ENCODE data around the gene TRAP1.
"Not testable (repeated sequence)": the region's sequence is repeated elsewhere in the genome, so short reads cannot be mapped to it uniquely, and the experiment has no call there.

The TRAP1 gene

GRCh38 chr16:3714378-3714777, 2.9 kb downstream of the TRAP1 start:
- DNase-seq (ENCODE audit: low read depth in 2 of 2, low spot score in 1 of 2) = not testable (repeated sequence)

- no peak for DNase-seq (ENCODE audit: low read depth in 2 of 2, low spot score in 1 of 2)
Observed at GRCh38 chr16:3713587-3714242, 3.6 kb downstream of the TRAP1 start.

GRCh38 chr16:3712861-3713372, 4.4 kb downstream of the TRAP1 start:
- no peak for DNase-seq (ENCODE audit: low read depth in 2 of 2, low spot score in 1 of 2)

GRCh38 chr16:3706253-3707012, 10.9 kb downstream of the TRAP1 start:
- no peak for DNase-seq (ENCODE audit: low read depth in 2 of 2, low spot score in 1 of 2)

- DNase-seq (ENCODE audit: low read depth in 2 of 2, low spot score in 1 of 2) = no peak
Observed at GRCh38 chr16:3702082-3702481, 15.2 kb downstream of the TRAP1 start.

GRCh38 chr16:3701531-3701930, 15.8 kb downstream of the TRAP1 start:
- no peak for DNase-seq (ENCODE audit: low read depth in 2 of 2, low spot score in 1 of 2)

GRCh38 chr16:3698941-3699340, 18.4 kb downstream of the TRAP1 start:
- no peak for DNase-seq (ENCODE audit: low read depth in 2 of 2, low spot score in 1 of 2)

GRCh38 chr16:3696425-3697218, 20.7 kb downstream of the TRAP1 start:
- no peak for DNase-seq (ENCODE audit: low read depth in 2 of 2, low spot score in 1 of 2)

- DNase-seq (ENCODE audit: low read depth in 2 of 2, low spot score in 1 of 2) = no peak
Observed at GRCh38 chr16:3695610-3696369, 21.5 kb downstream of the TRAP1 start.

GRCh38 chr16:3694051-3694450, 23.3 kb downstream of the TRAP1 start:
- no peak for DNase-seq (ENCODE audit: low read depth in 2 of 2, low spot score in 1 of 2)

- no peak for DNase-seq (ENCODE audit: low read depth in 2 of 2, low spot score in 1 of 2)
Observed at GRCh38 chr16:3691761-3692160, 25.6 kb downstream of the TRAP1 start.

- DNase-seq (ENCODE audit: low read depth in 2 of 2, low spot score in 1 of 2) = no peak
Observed at GRCh38 chr16:3690980-3691720, 26.2 kb downstream of the TRAP1 start.

GRCh38 chr16:3690470-3690928, 26.8 kb downstream of the TRAP1 start:
- peak; percentile 58 to 78 for DNase-seq (ENCODE audit: low read depth in 2 of 2, low spot score in 1 of 2)

- DNase-seq (ENCODE audit: low read depth in 2 of 2, low spot score in 1 of 2) = no peak
Observed at GRCh38 chr16:3689731-3690130, 27.6 kb downstream of the TRAP1 start.

GRCh38 chr16:3687792-3688191, 29.5 kb downstream of the TRAP1 start:
- no peak for DNase-seq (ENCODE audit: low read depth in 2 of 2, low spot score in 1 of 2)

GRCh38 chr16:3687021-3687420, 30.3 kb downstream of the TRAP1 start:
- no peak for DNase-seq (ENCODE audit: low read depth in 2 of 2, low spot score in 1 of 2)

GRCh38 chr16:3681206-3681605, 36.1 kb downstream of the TRAP1 start:
- no peak for DNase-seq (ENCODE audit: low read depth in 2 of 2, low spot score in 1 of 2)

GRCh38 chr16:3677994-3678393, 39.3 kb downstream of the TRAP1 start:
- no peak for DNase-seq (ENCODE audit: low read depth in 2 of 2, low spot score in 1 of 2)

GRCh38 chr16:3675601-3676130, 41.7 kb downstream of the TRAP1 start:
- no peak for DNase-seq (ENCODE audit: low read depth in 2 of 2, low spot score in 1 of 2)
